Stimulated activated CD8-positive, alpha-beta memory T cell treated with anti-CD3 and anti-CD28 coated beads, Interleukin-7, amount 100 ng/mL, for 4 hours (primary cell): ENCODE measurements around the gene AGBL5.
"Not testable (repeated sequence)": the region's sequence is repeated elsewhere in the genome, so short reads cannot be mapped to it uniquely, and the experiment has no call there.

Source experiments
- DNase-seq, 2 donors: peaks; one replicate each; pipeline ENCODE4 v3.0.0-alpha.2; 2020; ENCODE audit warnings: low read depth in 2 of 2

The AGBL5 gene

GRCh38 chr2:27091746-27092695 lies 40.6 kb downstream of the AGBL5 start:
- DNase-seq = no peak

DNA sequence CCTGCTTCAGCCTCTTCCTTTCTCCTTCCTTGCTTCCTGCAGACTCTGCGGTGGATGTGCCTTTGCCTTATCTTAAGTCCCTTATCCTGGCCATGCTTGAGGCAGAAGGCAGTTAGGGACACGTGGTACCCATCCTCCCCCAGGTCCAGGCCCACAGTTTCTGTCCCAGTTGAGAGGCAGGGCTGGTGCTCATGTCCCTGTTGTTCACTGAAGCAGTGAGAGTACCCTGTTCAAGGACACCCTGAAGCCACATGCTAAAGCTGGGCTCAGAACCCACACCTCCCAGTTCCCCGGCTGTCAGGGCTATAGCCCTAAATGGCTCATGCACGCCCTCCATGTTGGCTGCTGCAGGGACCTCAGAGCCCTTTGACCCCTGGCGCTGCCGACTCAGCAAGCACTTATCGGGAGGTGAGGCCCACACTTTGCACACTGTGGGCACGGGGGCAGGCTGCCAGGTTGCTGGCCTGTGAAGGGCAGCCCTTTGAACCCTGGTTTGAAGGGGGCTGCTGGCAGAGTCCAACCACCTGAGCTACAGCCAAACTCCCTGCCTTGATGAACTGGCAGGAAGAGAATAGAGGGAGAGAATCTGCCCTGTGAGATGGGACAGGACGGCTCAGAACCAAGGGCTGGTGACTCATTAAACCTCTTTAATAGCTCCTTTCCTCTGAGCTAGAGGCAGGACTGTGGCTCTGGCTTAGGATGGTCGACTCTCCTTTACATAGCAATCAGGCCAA lies 41.4 kb downstream of the AGBL5 start:
- no peak for DNase-seq

- DNase-seq = no peak
Measured at GRCh38 chr2:27093430-27094352, 42.2 kb downstream of the AGBL5 start.

DNA sequence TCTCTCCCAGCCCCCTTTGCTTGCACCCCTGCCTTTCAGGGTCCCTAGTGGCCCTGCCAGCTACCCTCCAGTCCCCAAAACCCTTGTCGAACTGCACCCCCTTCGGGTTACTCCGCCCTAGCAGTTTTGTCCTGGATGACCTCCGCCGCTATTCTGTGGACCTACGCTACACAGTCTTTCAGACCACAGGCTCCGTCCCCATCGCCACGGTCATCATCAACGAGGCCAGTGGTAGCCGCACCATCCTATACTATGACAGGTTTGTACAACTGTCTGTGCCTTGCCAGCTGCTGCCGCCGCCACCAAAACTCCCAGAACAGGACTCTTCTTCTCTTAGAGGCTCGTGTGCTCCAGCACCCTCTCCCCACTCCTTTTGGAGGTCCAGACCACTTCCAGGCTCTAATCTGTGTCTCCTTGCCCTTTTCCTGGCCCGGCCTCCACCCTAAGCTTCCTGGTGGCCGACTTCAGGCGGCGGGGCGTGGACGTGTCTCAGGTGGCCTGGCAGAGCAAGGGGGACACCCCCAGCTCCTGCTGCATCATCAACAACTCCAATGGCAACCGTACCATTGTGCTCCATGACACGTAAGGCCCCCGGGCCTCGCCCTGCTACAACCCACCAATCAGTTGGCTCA lies 43.0 kb downstream of the AGBL5 start:
- DNase-seq = no peak

DNA sequence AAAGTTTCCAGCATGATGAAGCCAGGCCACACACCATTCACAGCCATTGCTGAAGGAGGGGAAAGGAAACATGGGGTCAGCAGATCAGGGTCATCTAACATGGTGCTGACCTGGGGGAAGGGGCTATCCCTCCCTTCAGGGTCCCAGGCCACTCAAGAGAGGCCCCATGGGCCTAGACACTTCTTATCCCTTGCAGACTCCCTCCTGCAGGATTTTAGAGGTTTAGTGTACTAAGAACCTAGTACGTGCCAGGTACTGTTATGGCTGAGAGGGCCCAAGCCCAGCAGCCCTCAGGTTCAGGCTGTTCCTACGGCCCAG lies 43.9 kb downstream of the AGBL5 start:
- DNase-seq = no peak

DNA sequence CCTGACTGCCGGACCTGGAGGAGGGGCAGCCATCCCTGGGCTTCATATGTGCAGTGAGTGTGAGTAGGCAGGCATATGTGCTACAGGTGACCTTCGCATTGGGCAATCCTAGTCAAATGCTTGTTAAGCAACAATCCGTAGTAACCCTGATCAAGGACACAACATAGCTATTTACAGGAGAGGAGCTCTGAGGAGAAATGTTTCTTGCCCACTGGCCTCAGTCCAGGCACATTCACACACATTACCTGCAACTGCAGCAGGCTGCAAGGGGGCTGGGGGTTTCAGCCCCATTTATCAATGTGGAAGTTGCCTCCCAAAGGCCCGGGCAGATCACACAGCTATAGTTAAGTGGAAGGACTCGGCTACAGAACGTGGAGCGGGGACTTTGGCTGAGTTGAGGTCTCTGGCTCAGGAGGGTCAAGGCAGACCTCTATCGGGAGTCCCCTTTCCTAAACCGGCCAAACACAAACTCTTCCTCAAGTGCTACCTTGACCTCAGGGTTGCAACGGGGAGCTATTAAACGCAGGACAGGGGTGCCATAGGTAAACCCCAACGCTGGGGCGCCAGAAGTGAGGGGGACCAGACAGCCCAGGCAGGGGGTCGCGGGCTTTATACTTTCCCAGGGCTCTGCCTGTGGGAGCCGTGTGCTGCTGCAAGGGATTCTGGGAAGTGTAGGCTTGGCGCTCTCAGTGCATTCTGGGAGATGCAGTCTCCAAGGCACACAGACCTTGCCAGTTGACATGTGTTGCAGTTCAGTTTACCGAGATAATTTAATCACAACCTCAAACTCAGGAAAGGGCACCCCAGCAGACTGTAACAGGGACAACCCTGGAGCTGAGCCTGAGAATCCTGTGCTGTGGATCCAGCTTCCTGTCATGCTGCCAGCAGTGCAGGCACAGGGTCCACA lies 44.5 kb downstream of the AGBL5 start:
- no peak for DNase-seq

- no peak for DNase-seq
Measured at GRCh38 chr2:27096748-27097297, 45.4 kb downstream of the AGBL5 start.

DNA sequence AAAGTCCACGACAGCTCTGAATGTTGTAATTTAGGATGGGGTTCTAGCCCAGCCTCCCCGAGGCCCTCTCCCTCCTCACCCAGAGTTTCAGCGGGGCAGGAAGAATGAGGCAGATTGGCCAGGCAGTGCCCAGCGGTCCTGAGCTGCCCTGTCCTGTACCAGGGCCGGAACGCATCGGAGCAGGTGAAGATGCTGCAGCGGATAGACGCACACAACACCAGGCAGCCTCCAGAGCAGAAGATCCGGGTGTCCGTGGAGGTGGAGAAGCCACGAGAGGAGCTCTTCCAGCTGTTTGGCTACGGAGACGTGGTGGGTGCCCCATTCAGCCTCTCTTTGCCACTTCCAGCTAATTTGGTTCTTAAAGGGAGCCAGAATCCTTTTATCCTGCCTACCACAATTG lies 45.9 kb downstream of the AGBL5 start:
- no peak for DNase-seq

DNA sequence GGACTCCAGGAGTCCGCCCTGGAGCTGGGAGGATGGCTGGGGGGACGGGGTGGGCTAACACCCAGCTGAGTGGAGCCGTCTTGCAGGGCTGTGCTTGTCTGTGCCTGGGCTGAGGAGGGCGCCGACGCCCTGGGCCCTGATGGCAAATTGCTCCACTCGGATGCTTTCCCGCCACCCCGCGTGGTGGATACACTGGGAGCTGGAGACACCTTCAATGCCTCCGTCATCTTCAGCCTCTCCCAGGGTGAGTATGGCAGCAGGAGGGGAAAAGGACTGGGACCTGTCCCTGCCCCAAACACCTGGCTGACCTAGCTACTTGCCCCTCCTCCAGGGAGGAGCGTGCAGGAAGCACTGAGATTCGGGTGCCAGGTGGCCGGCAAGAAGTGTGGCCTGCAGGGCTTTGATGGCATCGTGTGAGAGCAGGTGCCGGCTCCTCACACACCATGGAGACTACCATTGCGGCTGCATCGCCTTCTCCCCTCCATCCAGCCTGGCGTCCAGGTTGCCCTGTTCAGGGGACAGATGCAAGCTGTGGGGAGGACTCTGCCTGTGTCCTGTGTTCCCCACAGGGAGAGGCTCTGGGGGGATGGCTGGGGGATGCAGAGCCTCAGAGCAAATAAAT lies 48.0 kb downstream of the AGBL5 start:
- no peak for DNase-seq

DNA sequence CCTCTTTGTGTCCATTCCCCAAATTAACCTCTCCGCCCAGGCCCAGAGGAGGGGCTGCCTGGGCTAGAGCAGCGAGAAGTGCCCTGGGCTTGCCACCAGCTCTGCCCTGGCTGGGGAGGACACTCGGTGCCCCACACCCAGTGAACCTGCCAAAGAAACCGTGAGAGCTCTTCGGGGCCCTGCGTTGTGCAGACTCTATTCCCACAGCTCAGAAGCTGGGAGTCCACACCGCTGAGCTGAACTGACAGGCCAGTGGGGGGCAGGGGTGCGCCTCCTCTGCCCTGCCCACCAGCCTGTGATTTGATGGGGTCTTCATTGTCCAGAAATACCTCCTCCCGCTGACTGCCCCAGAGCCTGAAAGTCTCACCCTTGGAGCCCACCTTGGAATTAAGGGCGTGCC lies 48.6 kb downstream of the AGBL5 start:
- no peak for DNase-seq

DNA sequence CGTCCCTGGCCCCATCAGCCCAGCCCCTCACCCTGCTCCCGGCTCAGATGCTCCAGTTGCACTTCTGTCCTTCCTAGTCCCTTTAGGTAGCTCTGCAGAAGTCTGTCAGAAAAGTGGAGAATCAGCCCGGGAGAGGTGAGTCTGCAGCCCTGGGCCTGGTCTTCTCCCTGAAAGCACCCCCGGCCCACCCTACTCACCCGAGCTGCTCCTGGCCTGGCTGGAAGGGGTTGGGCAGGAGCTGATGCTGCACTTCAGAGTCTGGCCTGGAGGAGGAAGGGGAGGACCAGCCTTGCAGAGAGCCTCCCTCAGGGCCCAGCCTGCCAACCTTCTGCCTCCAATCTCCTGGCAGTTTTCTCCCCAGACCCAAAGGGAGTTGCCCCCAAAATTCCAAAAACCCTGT lies 50.9 kb downstream of the AGBL5 start:
- DNase-seq = no peak

DNA sequence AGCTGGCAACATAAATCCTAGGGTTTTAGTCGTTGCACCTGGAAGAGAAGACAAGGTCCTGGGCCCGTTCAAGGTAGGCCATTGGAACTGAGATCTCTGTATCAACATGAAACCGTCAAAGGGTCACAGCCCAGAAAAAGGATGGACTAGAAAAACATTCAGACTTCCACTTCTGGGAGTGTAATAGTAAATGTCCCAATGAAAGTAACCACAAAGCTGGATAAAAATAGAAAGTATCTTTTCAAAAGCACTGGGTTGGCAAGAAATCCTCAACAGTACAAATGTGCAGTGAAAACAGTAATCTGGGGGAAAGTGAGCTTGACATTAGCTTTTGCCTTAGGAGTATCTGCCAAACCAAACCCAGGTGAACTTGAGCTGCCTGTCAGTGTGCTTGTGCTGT lies 54.5 kb downstream of the AGBL5 start:
- no peak for DNase-seq

DNA sequence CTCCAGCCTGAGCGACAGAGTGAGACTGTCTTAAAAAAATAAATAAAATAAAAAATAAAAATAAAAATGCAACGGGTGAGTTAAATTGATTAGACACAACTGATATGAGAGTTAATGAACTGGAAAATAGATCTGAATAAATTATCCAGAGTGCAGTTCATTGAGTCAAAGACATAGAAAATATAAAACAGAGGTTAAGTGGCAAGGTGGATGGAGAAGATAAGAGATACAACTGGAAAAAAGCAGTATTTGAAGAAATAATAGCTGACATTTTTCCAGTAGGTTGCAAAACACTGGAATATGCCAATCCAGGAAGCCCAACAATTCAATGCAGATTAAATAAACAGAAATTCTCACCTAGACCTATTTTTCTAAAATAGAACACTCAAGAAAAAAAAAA lies 56.8 kb downstream of the AGBL5 start:
- no peak for DNase-seq

- DNase-seq = no peak
Measured at GRCh38 chr2:27109083-27109482, 57.6 kb downstream of the AGBL5 start.

- DNase-seq = not testable (repeated sequence)
Measured at GRCh38 chr2:27110603-27111352, 59.3 kb downstream of the AGBL5 start.

DNA sequence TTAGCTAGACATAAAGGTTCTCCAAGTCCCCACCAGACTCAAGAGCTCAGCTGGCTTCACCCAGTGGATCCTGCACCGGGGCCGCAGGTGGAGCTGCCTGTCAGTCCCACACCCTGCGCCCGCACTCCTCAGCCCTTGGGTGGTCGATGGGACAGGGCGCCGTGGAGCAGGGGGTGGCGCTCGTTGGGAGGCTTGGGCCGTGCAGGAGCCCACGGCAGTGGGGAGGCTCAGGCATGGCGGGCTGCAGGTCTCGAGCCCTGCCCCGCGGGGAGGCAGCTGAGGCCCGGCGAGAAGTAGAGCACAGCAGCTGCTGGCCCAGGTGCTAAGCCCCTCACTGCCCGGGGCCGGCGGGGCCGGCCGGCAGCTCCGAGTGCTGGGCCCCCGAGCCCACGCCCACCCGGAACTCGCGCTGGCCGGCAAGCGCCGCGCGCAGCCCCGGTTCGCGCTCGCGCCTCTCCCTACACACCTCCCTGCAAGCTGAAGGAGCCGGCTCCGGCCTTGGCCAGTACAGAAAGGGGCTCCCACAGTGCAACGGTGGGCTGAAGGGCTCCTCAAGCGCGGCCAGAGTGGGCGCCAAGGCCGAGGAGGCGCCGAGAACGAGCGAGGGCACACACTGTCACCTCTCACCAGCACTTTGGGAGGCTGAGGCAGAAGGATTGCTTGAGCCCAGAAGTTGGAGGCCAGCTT lies 60.1 kb downstream of the AGBL5 start:
- DNase-seq = not testable (repeated sequence)

DNA sequence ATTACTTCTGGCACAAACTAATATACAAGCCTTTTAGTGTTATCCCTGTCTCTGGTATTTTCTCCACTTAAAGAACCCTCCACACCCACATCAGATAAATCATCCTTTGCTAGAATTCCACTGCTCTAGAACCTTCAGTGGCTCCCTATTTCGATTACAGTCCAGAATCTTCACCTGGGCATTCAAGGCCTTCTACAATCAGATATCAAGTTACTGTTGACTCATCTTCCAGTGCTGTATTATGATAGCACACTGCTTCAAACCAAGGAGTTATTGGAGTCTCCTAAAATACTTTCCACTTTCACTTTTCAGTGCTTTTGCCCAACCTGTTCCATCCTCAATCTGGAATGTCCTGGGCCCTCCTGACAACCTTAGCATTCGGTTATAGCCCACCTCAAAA lies 64.1 kb downstream of the AGBL5 start:
- DNase-seq = no peak

DNA sequence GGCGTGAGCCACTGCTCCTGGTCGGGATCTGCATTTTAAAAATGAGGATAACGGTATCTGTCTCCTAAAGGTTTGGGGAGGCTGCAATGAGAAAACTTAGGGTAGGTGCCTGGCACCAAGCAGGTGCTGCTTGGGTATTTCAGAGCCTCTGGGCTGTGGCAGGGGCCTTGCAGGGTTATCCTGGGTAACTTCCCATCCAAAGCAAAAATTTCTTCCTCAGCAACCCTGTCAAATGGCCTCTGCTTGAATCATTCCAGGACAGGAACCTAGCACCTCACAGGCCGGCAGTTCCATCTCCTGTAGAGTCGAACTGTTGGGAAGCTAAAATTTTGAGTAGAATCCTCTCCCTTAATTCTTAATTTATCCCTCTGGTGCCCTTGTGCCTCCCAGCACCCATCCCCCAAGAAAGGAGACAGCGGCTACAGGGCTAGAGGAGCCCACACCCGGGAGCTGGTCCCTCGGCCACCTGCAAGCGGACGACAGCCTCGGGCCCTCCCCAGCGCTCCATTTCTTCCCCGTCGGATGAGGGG lies 66.6 kb downstream of the AGBL5 start:
- DNase-seq = no peak
